Fibroblast of mammary gland (primary cell): ENCODE measurements around the gene POU4F1.

Experiments
- DNase-seq: peaks from one replicate; pipeline ENCODE4 v3.0.0-alpha.2; 2010; ENCODE audit warnings: low read depth
- H3K4me3 ChIP-seq: 2 replicates; pipeline ENCODE4 v1.5.1; 2011; ENCODE audit warnings: low read depth, mild to moderate bottlenecking, low read length, moderate library complexity; ENCODE audit not compliant: control insufficient read depth
- CTCF ChIP-seq: conservative IDR thresholded peaks from 2 replicates; pipeline ENCODE4 v1.5.1; 2011; ENCODE audit warnings: low read depth, low read length, inconsistent platforms; ENCODE audit not compliant: control insufficient read depth, insufficient read depth

The POU4F1 gene

GRCh38 chr13:78611040-78611439 lies 7.7 kb upstream of the POU4F1 start:
- TF ChIP-seq CTCF, result no peak
- H3K4me3 ChIP-seq, result no peak overlapping the region
- no peak for DNase-seq

GRCh38 chr13:78610381-78610883 lies 7.1 kb upstream of the POU4F1 start:
- no peak for TF ChIP-seq CTCF
- H3K4me3 ChIP-seq, result no peak overlapping the region
- peak; percentile 53 for DNase-seq

- peak overlapping the region; percentile 37 for H3K4me3 ChIP-seq
- no peak for TF ChIP-seq CTCF
- no peak for DNase-seq
Measured at GRCh38 chr13:78609464-78610205, 6.3 kb upstream of the POU4F1 start.

- no peak for TF ChIP-seq CTCF
- DNase-seq, result no peak
- H3K4me3 ChIP-seq, result peak overlapping the region; percentile 37
Measured at GRCh38 chr13:78608688-78609463, 5.5 kb upstream of the POU4F1 start.

- H3K4me3 ChIP-seq, result no peak overlapping the region
- TF ChIP-seq CTCF, result no peak
- no peak for DNase-seq
Measured at GRCh38 chr13:78608252-78608687, 4.9 kb upstream of the POU4F1 start.

GRCh38 chr13:78607409-78608251 lies 4.3 kb upstream of the POU4F1 start:
- H3K4me3 ChIP-seq, result no peak overlapping the region
- DNase-seq, result no peak
- no peak for TF ChIP-seq CTCF
